Loucy (cell line): ENCODE measurements around the gene IGSF1.

ENCODE experiments used
- EZH2phosphoT487 ChIP-seq: fragments of 200-600 bp; IDR thresholded peaks from 2 replicates; pipeline ENCODE4 v1.6.1; 2018; ENCODE audit warnings: antibody characterized with exemption, mild to moderate bottlenecking, moderate library complexity, borderline replicate concordance
- TF ChIP-seq, protein P1 (sequence below): fragments of 200-600 bp; sonication (generic); conservative IDR thresholded peaks from 2 replicates; pipeline ENCODE4 v1.5.1; 2014; ENCODE audit warnings: mild to moderate bottlenecking, antibody characterized with exemption, low read length

DNA sequence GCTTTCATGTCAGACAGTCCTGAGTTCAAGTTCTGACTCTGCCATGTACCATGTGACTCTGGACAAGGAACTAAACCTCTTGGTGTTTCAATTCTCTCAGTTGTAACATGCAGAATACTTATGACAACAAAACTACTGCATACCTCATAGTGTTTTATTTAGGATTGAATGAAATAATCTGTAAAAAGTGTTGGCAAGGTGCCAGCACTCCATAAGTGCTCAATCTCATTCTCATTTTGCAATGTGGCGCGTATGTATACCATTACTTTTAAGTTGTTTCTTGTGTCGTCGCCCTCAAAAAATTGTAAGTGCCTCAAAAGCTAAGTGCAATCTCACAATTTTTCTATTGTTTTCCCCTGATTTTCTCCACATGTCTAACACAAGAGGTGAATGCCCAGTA lies 62.5 kb downstream of the IGSF1 start:
- TF ChIP-seq, protein P1, sequence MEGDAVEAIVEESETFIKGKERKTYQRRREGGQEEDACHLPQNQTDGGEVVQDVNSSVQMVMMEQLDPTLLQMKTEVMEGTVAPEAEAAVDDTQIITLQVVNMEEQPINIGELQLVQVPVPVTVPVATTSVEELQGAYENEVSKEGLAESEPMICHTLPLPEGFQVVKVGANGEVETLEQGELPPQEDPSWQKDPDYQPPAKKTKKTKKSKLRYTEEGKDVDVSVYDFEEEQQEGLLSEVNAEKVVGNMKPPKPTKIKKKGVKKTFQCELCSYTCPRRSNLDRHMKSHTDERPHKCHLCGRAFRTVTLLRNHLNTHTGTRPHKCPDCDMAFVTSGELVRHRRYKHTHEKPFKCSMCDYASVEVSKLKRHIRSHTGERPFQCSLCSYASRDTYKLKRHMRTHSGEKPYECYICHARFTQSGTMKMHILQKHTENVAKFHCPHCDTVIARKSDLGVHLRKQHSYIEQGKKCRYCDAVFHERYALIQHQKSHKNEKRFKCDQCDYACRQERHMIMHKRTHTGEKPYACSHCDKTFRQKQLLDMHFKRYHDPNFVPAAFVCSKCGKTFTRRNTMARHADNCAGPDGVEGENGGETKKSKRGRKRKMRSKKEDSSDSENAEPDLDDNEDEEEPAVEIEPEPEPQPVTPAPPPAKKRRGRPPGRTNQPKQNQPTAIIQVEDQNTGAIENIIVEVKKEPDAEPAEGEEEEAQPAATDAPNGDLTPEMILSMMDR: no peak
- no peak for TF ChIP-seq EZH2phosphoT487
